NCI-H2196 treated with DMSO at 0.1 percent for 48 hours (cell line): ENCODE measurements around the gene SLC18A2.

Experiments used
- DNase-seq: peaks from one replicate; lab custom pipeline; 2025; ENCODE audit not compliant: unreplicated experiment; lab: John Stamatoyannopoulos, UW

The SLC18A2 gene

DNA sequence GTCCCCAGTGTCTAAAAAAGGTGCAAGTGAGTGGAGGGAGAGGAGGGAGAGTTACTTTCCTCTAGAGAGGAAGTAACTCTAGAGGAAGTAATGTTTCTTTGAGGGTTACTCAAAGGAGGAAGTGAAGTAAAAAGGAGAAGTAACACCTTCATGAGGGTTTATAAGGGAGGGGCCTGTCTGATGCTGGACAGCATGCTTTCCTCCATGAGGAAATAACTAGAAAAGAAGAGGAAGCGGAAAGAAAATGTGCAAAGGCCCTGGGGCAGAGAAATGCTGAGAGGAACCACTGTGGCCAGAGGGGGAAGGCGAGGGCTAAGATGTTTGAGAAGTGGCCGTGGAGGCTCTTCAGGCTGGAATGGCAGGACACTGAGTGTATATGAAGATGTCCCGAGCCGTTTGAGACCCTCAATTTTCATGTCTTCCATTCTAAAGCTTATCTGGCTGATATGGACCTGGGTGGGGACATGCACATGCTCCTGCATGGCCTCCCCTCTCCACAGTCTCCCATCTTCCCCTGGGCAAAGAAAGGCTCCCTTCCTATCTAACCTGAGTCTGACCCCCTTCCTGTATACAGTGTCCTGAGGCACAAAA lies 3.4 kb upstream of the SLC18A2 start:
- no peak for DNase-seq

DNA sequence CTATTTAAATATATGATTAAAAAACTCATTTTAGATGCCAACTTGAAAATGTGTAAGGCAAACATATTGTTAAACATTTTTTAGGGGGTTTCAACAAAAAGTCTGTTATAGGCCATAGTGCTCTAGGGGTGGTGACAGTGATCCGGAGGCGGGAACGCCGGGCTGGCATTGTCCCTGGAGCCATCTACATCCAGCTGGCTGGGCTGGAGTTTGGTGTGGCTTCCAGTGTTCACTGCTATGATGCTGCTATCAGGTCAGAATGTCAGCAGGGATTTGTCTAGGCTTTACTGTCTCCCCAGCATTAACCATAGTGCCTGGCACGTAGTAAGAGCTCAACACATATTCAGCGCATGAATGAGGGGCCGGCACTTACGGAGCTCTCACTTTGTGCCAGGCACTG lies 1.9 kb upstream of the SLC18A2 start:
- no peak for DNase-seq

DNA sequence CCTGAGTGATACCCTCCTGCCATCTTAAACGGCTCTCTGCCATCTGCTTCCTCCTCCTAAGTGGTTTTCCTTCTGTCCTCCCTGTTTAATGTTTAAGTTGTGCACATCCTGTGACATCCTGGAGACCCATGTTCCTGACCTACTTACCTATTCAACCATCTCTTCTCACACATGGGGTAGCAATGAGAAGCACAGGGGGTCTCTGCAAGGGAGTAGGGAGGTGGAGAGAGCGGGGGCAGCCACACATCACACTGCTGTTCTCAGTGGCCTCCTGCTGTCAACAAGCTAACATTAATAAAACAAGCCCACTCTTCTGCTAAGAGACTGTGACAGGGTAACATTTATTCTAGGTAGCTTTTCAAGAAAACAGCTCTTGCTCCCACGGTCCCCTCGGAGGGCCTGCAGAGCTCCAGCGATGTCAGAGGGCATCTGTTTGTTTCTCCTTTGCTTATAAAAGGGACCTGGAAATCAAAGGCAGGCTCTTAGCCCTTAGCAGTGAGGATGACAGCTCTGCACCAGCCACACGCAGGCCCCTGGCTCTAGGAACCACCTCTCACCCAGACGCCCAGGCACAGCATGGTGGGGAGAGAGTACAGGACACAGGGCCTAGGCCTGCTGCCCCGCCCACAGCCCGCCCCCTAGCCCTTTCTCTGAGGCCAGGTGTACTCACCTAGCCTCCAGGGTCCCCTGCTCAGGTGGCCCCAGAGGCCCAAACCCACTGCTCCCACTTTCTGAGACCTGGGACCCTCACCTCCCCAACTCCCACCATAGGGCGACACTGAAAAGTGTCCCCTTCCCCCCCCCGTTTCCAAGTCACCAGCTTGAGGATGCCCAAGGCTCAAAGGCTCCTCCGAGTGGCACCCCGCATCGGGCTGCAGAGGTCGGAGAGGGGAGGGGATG lies 943 bp upstream of the SLC18A2 start:
- no peak for DNase-seq

DNA sequence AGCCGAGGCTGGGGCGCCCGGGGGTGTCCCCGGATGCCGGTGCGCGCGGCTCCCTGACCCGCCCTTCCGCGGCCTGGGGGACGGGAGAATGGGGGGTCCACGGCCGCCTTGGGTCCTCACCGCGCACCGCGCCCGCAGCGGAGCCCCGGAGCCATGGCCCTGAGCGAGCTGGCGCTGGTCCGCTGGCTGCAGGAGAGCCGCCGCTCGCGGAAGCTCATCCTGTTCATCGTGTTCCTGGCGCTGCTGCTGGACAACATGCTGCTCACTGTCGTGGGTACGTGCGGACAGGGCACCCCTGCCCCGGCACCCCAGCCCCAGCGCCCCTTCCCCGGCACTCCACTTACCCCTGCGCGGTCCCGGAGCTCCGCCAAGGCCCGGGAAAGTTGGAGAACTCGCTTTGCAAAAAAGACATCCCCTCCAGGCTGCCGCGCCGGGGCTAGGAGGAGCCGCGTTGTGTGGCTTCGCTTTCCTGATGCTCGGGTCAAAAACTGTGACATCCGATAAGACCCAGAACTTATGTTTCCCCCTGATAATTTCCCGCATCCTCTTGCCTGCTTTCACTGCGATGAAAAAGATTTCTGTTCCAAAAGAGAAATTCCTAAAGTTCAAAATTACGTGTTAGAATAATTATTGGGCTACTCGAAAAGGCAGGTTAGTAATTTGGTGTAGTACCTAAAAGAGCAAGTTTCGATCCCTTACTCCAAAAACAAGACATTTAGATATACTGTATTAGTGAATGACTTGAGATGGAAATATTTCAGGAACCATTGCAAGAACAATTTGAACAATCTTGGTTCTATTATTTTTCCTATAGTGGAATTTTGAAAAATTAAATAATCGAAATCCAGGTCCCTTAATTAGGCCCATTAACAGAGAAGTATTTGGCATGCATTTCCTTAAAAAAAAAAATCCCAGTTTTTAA lies 888 bp downstream of the SLC18A2 start:
- DNase-seq, result no peak

DNA sequence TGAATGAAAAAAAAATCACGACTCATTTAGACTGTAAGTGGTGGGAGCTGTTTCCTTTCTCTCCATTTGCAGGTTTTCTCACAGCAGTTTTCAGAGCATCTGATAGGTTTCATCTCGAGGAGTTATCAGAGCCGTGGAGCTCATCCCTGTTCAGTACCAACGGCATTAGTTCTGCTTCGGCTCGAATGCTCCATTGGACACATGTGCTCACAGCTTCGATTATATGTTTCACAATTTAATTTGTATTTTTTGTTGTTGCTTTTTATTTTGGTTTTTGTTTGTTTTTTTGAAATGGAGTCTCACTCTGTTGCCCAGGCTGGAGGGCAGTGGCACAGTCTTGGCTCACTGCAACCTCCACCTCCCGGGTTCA lies 1.5 kb downstream of the SLC18A2 start:
- DNase-seq, result no peak

DNA sequence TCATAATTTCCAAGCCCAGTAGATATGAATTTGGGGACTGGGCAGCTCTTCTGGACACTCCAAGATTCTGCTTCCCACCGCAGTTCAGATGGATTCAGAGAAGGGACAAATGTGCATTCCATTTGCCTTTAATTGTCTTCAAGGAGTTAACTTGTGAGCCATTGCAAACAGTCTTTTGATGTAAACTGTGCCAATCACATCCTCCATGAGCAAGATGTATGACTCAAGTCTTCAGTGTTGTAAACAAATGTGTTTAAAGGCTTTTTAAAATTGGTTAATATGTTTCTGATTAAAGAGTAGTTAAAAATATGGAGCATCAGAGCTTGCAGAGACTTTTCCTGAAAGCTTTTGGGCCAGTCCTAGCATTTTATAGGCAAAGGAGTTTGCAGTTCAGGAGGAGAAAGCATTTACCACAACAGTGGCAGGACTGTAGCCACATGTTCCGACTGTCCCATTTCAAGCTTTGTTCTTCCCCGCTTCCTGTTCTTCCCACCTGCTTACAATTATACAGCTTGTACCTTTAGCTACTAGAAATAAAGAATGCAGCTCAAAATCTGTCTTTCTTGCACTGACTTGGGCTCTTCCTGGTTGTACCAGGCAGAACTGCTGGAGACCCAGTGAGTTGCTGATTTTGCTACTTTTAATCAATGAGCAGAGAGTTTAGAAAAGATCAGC lies 6.2 kb downstream of the SLC18A2 start:
- no peak for DNase-seq

GRCh38 chr10:117248750-117249465 lies 8.0 kb downstream of the SLC18A2 start:
- no peak for DNase-seq

- DNase-seq, result no peak
Observed at GRCh38 chr10:117249493-117250093, 8.7 kb downstream of the SLC18A2 start.

DNA sequence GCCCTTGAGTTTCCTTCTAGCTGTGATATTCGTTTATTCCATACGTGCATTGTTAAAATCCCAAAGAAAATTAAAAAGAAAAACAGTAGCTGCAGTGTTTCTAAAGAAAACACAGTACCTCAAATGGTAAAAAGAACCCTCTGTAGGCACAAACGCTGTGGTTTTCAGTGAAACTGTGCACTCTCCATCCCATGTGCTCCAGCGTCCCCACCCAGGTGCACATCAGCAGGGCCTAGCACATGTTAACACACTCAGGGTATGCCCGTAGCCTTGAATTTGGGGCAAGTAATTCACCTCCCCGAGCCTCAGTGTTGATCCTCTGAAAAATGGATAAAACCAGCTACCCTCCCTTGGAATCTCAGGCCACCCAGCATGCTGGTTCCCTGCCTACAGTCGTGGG lies 9.5 kb downstream of the SLC18A2 start:
- no peak for DNase-seq

- DNase-seq, result no peak
Observed at GRCh38 chr10:117253908-117254307, 13.0 kb downstream of the SLC18A2 start.

- DNase-seq, result no peak
Observed at GRCh38 chr10:117254338-117254737, 13.4 kb downstream of the SLC18A2 start.

DNA sequence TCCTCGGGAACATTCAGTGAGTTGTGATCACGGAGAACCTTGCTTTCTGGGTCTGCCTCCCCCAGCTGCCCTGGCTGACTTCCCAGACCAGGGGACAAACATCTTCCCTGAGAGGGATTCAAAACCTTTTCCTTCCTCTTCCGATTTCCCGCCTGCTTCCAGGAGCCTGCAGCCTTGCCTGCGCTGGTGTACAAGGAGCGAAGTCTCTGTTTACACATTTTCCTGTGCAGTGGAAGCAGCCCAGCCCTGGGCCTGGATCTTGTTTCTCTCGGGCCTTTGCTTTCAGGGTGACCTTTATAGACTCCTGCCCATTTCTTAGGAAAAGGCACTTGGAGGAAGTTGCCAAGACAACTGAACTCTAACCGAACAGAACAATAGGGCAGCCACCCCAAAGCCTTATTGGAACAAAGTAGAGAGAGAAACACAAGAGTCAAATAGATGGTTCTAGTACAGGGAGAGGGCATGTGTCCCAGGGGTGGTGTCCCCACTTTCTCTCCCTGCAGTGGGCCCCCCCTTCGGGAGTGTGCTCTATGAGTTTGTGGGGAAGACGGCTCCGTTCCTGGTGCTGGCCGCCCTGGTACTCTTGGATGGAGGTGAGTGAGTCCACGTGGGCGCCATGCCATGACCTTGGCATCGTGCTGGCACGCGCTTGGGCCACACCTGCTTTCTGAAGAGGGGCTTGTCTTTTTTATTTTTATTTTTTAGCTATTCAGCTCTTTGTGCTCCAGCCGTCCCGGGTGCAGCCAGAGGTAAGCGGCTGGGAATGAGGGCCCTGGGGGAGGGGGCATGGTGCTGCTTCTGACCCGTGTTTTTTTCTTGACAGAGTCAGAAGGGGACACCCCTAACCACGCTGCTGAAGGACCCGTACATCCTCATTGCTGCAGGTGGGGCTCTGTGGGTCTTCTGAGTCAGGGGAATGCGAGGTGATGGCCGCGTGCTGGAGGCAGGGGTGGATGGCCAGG lies 14.1 kb downstream of the SLC18A2 start:
- no peak for DNase-seq

DNA sequence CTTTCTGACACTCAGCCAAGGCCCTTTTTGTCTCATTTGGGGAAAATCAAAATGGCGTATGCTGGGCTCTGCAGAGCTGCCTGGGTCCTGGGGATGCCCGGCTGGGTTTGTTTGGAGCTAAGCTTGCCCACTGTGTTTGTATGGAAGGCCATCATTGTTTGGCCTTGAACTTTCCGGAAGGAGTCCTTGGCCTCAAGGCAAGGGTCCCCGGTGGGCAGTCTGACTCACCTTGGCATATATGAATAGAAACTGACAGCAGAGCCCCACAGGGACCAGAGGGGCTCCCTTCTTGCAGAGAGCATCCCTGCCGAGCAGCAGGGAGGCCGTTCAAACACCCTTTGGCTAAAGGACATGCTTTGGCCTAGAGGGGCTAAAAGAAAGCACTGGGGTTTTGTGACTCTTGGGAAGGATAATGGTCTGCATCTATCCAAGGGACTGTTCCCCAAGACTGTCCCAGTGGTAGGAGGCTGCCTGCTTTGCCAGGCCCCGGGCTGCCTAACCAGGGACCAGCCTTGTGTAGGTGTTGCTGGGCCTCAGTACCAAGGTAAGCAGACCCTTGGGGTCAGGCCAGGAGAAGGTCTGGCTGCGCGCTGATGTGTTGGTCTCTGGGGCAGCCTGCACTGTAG lies 15.0 kb downstream of the SLC18A2 start:
- no peak for DNase-seq

DNA sequence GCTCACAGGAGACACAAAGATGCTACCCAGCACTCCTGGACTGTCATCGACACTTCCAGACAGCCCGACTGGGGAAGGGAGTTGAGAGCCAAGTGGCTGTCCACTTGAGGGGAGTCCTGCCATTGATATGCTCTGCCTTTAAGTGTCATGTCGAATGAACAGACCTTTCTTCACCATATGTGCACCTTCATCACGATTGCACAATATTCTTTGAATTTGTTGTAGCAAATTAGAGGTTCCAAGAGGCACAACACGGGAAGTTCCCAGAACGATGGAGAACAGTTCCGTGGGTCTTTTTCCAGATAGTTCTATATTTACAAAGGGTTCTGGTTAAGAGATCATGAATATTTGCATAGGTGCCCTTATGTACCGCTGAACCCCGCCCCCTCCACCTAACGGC lies 16.0 kb downstream of the SLC18A2 start:
- no peak for DNase-seq

DNA sequence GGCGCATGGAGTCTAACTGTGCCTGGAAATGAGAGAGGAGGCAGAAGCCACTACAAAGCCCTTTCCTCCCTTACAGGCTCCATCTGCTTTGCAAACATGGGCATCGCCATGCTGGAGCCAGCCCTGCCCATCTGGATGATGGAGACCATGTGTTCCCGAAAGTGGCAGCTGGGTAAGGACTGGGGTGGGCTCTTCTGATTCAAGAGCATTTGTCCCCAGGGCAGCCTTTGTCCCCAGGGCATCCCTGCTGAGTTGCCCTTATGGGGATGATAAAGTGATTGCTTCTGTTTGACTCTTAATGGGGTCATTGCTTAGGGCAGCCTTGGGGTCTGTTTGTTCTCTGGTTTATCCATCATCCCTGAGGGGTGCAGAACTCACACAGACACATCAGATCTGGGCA lies 16.8 kb downstream of the SLC18A2 start:
- DNase-seq, result no peak

GRCh38 chr10:117259279-117259678 lies 18.4 kb downstream of the SLC18A2 start:
- no peak for DNase-seq

DNA sequence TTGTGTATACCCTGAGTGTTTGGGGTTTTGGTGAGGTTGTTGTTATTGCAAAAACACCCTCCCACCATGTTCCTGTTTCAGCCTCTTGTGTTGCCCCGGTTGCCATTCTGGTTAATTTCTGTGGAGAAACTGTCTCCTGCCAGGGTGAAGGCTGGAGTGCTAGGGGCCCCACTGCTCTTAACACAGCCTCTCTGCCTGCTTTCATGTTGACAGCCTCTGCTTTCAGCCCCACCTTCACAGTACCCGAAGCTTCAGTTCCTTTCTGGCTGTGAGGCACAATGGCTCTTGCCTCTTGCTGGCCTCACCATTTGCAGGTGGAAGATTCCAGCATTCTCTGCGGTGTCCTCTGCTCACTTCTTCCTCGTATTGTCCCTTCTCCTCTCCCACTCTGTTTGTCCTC lies 19.2 kb downstream of the SLC18A2 start:
- DNase-seq, result no peak

- no peak for DNase-seq
Observed at GRCh38 chr10:117261501-117261900, 20.6 kb downstream of the SLC18A2 start.
